Activated CD8-positive, alpha-beta memory T cell treated with anti-CD3 and anti-CD28 coated beads, Interleukin-2, amount 10 ng/mL, durations not matched to agents 7 days and 5 days (primary cell): ENCODE data around the gene LHFPL3. TPM values are rescaled to one million over a fixed set of nuclear protein-coding genes. Genes with fewer than 3 reads are reported as not detected.

ENCODE experiments used
- ATAC-seq: fragments of 150-1000 bp; cut with Tn5 transposase; one replicate; pipeline ENCODE4 v1.10.0; 2021; ENCODE audit warnings: moderate library complexity
- CTCF ChIA-PET: fragments of 350-600 bp; sonication (Branson Sonifier 250); formaldehyde crosslinking; loops from one replicate; lab custom pipeline; 2021; ENCODE audit warnings: antibody characterized with exemption; lab: Charles Lee
- DNase-seq: peaks from one replicate; pipeline ENCODE4 v3.0.0-alpha.2; 2020
- H3K27ac Mint-ChIP-seq: one replicate; pipeline ENCODE4 v1.8.0; 2021; ENCODE audit warnings: mild to moderate bottlenecking, mixed read lengths
- H3K27me3 Mint-ChIP-seq: one replicate; pipeline ENCODE4 v1.8.0; 2021; ENCODE audit warnings: mixed read lengths
- H3K36me3 Mint-ChIP-seq: one replicate; pipeline ENCODE4 v1.8.0; 2021; ENCODE audit warnings: mild to moderate bottlenecking, mixed read lengths
- H3K4me1 Mint-ChIP-seq: one replicate; pipeline ENCODE4 v1.8.0; 2021; ENCODE audit warnings: mixed read lengths
- H3K4me3 Mint-ChIP-seq: one replicate; pipeline ENCODE4 v1.8.0; 2021; ENCODE audit warnings: mild to moderate bottlenecking, moderate library complexity, mixed read lengths
- H3K9me3 Mint-ChIP-seq: one replicate; pipeline ENCODE4 v1.8.0; 2022; ENCODE audit warnings: low read depth, mixed read lengths
- total RNA-seq, 2 experiments: library from RNA; stranded (reverse); gene quantifications; one replicate each; pipeline ENCODE4 v1.2.3, GENCODE V29; 2021

Gene LHFPL3
- total RNA-seq, 2 experiments from 2014 or later = not detected

GRCh38 chr7:104946338-104946737 is 617.9 kb downstream of the LHFPL3 start:
- ATAC-seq (no peak), DNase-seq (no peak)
- Mint-ChIP-seq H3K36me3 (peaks cover 39% of the 10 kb centered on the region), H3K27me3 (no peaks in the 10 kb centered on the region), H3K27ac (peak overlapping the region; percentile 100), H3K4me1 (peaks cover 70% of the 10 kb centered on the region), H3K4me3 (no peak overlapping the region), H3K9me3 (no peaks in the 10 kb centered on the region)
- CTCF ChIA-PET = interaction anchor here (3.4 kb wide), 1 partner anchor 11 kb away, joined by 12 read pairs; no protein-coding TSS in a partner anchor

- CTCF ChIA-PET = interaction anchor here (1.0 kb wide), 1 partner anchor 9 kb away, joined by 3 read pairs; no protein-coding TSS in a partner anchor
- Mint-ChIP-seq H3K4me1 (peaks cover 67% of the 10 kb centered on the region), H3K9me3 (no peaks in the 10 kb centered on the region), H3K36me3 (peaks cover 46% of the 10 kb centered on the region), H3K27me3 (no peaks in the 10 kb centered on the region), H3K4me3 (no peak overlapping the region), H3K27ac (peak overlapping the region; percentile 20)
- ATAC-seq (no peak), DNase-seq (no peak)
Observed at GRCh38 chr7:104950006-104950405, 621.6 kb downstream of the LHFPL3 start.

DNA sequence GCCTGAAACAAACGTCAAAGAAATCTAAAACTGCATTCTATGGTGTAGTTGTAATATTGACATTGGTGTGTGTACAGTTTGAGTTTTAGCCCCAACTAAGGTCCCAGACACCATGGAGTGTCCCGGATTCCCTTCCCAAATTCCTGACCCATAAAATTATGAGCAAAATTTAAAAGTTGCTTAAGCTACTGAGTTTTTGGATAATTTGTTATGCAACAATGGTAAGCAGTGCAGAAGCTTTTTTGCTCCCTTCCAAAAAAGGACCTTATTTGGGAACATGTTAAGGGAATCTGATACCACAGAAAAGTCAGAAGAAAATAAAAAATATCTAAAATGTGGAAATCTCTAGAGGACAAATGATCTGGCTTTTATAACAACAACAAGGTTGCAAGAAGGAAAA is 622.4 kb downstream of the LHFPL3 start:
- Mint-ChIP-seq H3K4me1 (peaks cover 66% of the 10 kb centered on the region), H3K27me3 (no peaks in the 10 kb centered on the region), H3K36me3 (peaks cover 48% of the 10 kb centered on the region), H3K4me3 (no peak overlapping the region), H3K27ac (no peak overlapping the region), H3K9me3 (no peaks in the 10 kb centered on the region)
- ATAC-seq = no peak
- DNase-seq = no peak
- CTCF ChIA-PET = interaction anchor here (1.0 kb wide), 1 partner anchor 10 kb away, joined by 3 read pairs; no protein-coding TSS in a partner anchor

- Mint-ChIP-seq H3K36me3 (peaks cover 45% of the 10 kb centered on the region), H3K27ac (peak overlapping the region; percentile 2), H3K27me3 (no peaks in the 10 kb centered on the region), H3K9me3 (no peaks in the 10 kb centered on the region), H3K4me1 (peaks cover 66% of the 10 kb centered on the region), H3K4me3 (no peak overlapping the region)
- ATAC-seq (no peak), DNase-seq (no peak)
- CTCF ChIA-PET = interaction anchor here (1.3 to 1.6 kb wide), 2 partner anchors 8 to 29 kb away, joined by 3 to 4 read pairs; no protein-coding TSS in a partner anchor
Observed at GRCh38 chr7:104951546-104951945, 623.1 kb downstream of the LHFPL3 start.

DNA sequence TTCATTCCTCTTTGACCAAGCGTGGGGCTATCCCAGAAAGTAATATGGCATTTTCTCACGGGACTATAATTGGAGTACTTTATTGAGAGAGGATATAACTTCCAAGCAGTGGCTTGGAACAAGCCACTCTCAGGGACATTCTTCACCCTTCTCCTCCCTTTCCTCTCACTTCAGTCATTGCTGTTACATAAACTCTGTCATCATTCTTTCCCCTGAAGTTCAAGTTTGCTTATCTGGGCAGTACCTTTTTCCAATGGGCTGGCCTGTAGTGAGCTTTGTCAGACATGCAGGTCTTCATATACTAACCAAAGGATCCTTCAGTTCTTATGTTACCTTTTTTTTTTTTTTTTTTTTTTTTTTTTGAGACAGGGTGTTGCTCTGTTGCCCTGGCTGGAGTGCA is 626.9 kb downstream of the LHFPL3 start:
- Mint-ChIP-seq H3K4me1 (peaks cover 68% of the 10 kb centered on the region), H3K36me3 (peaks cover 39% of the 10 kb centered on the region), H3K9me3 (no peaks in the 10 kb centered on the region), H3K27ac (peak overlapping the region; percentile 80), H3K27me3 (no peaks in the 10 kb centered on the region), H3K4me3 (no peak overlapping the region)
- no peak for DNase-seq
- ATAC-seq = no peak
- CTCF ChIA-PET = interaction anchor here (1.0 to 3.1 kb wide), 3 partner anchors 11 to 100 kb away, joined by 3 to 15 read pairs (median 5); no protein-coding TSS in a partner anchor

Other genes starting within 250 kb of the LHFPL3 start
- gene ORC5, start 120.6 kb upstream of the LHFPL3 start, total RNA-seq = 10 to 100 TPM; 22.0 to 24.9 TPM